Endothelial cell of umbilical vein (primary cell): Measurements from ENCODE around the gene FUT8.

Experiments used
- EZH2 ChIP-seq: IDR thresholded peaks from 2 replicates; pipeline ENCODE4 v1.6.1; 2012; ENCODE audit warnings: borderline replicate concordance, low read depth, mild to moderate bottlenecking, moderate library complexity, low read length, inconsistent platforms; ENCODE audit not compliant: severe bottlenecking
- FOS ChIP-seq: IDR thresholded peaks from 2 replicates; pipeline ENCODE4 v1.6.1; 2011; ENCODE audit warnings: mild to moderate bottlenecking, low read length, moderate library complexity, borderline replicate concordance; ENCODE audit not compliant: insufficient read depth
- GATA2 ChIP-seq: IDR thresholded peaks from 2 replicates; pipeline ENCODE4 v1.7.0; 2011; ENCODE audit warnings: low read depth, mild to moderate bottlenecking, moderate library complexity, mixed read lengths, low read length; ENCODE audit not compliant: insufficient read length, insufficient read depth
- JUN ChIP-seq: IDR thresholded peaks from 2 replicates; pipeline ENCODE4 v1.6.1; 2011; ENCODE audit warnings: borderline replicate concordance, low read depth; ENCODE audit not compliant: insufficient read length, insufficient read depth
- POLR2A ChIP-seq: IDR thresholded peaks from 2 replicates; pipeline ENCODE4 v1.6.1; 2012; ENCODE audit warnings: low read depth, mild to moderate bottlenecking, control low read depth, low read length
- POLR2AphosphoS5 ChIP-seq: IDR thresholded peaks from 2 replicates; pipeline ENCODE4 v1.6.1; 2012; ENCODE audit warnings: low read depth, mild to moderate bottlenecking, control low read depth, low read length, moderate library complexity; ENCODE audit not compliant: insufficient read depth
- TF ChIP-seq, protein P1 (sequence below), 2 donors: IDR thresholded peaks; 1 replicate in 1 of 2; 2 replicates in 1 of 2; pipeline ENCODE4 v1.5.1; 2011; ENCODE audit warnings: low read length in 2 of 2, mild to moderate bottlenecking in 2 of 2, moderate library complexity in 2 of 2, control low read depth in 1 of 2, inconsistent platforms in 1 of 2, low read depth in 1 of 2; ENCODE audit not compliant: insufficient read depth in 1 of 2; ENCODE audit errors: extremely low read depth in 1 of 2
- TF ChIP-seq, protein P2 (sequence below): IDR thresholded peaks from 2 replicates; pipeline ENCODE4 v1.6.1; 2011; ENCODE audit not compliant: insufficient read depth, insufficient read length

DNA sequence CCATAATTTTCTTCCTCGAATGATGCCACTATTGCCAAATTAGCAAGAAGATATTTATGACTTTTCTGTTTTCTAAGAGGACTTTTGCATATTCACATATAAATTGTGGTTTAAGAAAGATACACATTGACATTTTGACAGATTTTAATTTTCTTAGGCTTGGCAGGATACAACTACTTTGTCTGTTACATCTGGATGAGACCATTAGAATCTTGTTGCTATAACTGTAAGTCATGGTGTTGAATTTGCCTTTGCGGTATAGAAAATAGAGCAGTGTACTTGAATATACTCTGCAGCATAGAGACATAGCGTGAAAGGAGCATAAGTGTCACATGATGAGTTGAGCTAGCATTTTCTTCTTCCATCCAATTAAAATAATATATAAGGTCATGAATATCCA, 169.3 kb downstream of the FUT8 start:
- TF ChIP-seq POLR2A (no peak), FOS (no peak), EZH2 (no peak), POLR2AphosphoS5 (no peak), GATA2 (no peak), JUN (no peak)
- TF ChIP-seq, protein P1, sequence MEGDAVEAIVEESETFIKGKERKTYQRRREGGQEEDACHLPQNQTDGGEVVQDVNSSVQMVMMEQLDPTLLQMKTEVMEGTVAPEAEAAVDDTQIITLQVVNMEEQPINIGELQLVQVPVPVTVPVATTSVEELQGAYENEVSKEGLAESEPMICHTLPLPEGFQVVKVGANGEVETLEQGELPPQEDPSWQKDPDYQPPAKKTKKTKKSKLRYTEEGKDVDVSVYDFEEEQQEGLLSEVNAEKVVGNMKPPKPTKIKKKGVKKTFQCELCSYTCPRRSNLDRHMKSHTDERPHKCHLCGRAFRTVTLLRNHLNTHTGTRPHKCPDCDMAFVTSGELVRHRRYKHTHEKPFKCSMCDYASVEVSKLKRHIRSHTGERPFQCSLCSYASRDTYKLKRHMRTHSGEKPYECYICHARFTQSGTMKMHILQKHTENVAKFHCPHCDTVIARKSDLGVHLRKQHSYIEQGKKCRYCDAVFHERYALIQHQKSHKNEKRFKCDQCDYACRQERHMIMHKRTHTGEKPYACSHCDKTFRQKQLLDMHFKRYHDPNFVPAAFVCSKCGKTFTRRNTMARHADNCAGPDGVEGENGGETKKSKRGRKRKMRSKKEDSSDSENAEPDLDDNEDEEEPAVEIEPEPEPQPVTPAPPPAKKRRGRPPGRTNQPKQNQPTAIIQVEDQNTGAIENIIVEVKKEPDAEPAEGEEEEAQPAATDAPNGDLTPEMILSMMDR (IDR thresholded peaks at IDR 0.05; ENCODE audit: extremely low read depth in 1 of 2, insufficient read depth in 1 of 2, low read depth in 1 of 2, low read length in 2 of 2): no peak
- TF ChIP-seq, protein P2, sequence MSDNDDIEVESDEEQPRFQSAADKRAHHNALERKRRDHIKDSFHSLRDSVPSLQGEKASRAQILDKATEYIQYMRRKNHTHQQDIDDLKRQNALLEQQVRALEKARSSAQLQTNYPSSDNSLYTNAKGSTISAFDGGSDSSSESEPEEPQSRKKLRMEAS: no peak
